ENCODE data around the gene HSPA2.
"Not testable (repeated sequence)": the region's sequence is repeated elsewhere in the genome, so short reads cannot be mapped to it uniquely, and the experiment has no call there.

The HSPA2 gene

GRCh38 chr14:64515053-64515452, 25.5 kb upstream of the HSPA2 start:
- DNase-seq (ENCODE audit: low spot score), result no peak

- DNase-seq (ENCODE audit: low spot score), result no peak
Observed at GRCh38 chr14:64516969-64517368, 23.6 kb upstream of the HSPA2 start.

DNA sequence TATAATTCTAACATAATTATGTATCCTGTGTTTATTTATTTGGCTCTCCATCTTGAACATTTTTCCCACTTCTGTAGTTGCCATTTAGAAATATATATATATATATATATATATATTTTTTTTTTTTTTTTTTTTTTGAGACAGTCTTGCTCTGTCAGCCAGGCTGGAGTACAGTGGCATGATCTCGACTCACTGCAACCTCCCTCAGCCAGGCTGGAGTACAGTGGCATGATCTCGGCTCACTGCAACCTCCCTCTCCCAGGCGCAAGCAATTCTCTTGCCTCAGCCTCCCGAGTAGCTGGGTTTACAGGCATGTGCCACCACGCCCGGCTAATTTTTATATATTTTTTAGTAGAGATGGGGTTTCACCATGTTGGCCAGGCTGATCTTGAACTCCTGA, 22.9 kb upstream of the HSPA2 start:
- DNase-seq (ENCODE audit: low spot score), result not testable (repeated sequence)

- DNase-seq (ENCODE audit: low spot score), result no peak
Observed at GRCh38 chr14:64518229-64518628, 22.3 kb upstream of the HSPA2 start.

DNA sequence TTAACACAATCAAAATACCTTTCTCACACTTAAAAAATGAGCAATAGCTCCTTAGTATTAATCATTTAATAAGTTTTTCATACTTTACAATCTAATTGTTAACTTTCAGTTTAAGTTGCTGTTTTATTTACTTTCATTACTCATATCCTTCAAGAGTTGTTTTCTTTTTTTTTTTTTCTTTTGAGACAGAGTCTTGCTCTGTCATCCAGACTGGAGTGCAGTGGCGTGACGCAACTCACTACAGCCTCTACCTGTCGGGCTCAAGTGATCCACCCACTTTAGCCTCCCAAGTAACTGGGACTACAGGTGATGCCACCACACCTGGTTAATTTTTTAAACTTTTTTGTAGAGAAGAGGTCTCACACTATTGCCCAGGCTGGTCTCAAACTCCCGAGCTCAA, 19.8 kb upstream of the HSPA2 start:
- no peak for DNase-seq (ENCODE audit: low spot score)

DNA sequence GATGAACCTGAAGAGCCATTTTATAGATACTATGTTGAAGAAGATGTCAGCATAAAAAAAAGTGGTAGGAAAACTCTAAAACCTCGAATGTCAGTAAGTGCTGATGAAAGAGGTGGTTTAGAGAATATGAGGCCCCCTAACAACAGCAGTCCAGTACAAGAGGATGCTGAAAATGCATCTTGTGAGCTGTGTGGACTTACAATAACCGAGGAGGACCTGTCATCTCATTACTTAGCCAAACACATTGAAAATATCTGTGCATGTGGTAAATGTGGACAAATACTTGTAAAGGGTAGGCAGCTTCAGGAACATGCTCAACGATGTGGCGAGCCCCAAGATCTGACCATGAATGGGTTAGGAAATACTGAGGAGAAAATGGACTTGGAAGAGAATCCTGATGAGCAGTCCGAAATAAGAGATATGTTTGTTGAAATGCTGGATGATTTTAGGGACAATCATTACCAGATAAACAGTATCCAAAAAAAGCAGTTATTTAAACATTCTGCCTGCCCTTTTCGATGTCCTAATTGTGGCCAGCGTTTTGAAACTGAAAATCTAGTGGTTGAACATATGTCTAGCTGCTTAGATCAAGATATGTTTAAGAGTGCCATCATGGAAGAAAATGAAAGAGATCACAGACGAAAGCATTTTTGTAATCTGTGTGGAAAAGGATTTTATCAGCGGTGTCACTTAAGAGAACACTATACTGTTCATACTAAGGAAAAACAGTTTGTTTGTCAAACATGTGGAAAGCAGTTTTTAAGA, 17.8 kb upstream of the HSPA2 start:
- no peak for DNase-seq (ENCODE audit: low spot score)

GRCh38 chr14:64525354-64525753, 15.2 kb upstream of the HSPA2 start:
- no peak for DNase-seq (ENCODE audit: low spot score)

- no peak for DNase-seq (ENCODE audit: low spot score)
Observed at GRCh38 chr14:64531567-64531966, 9.0 kb upstream of the HSPA2 start.

DNA sequence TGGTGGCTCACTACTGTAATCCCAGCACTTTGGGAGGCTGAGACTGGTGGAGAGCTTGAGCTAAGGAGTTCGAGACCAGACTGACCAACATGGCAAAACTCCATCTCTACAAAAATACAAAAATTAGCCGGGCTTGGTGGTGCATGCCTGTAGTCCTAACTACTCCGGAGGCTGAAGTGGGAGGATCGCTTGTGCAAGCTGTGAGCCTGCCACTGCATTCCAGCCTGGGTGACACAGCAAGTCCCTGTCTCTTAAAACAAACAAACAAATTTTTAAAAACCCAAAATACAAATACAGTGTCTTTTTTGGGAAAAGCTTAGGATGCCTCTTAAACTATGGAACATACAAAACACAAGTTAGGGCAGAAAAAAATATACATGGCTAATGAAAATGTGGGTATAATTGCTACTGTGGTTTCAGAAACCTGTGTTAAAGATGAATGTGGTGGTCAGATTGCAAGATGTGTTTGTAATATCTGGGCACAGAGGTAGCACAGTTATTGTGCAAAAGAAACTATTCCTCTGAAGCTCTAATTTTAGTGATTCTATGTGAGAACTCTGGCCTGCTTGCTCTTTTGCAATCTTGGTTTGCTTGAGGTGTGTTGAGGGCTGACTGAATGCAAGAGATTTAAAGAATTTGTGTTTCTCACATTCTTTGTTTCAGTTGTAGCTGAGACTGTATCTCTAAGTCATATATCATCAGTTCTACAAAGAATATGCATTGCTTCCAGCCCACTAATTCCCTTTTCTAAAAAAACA, 3.9 kb upstream of the HSPA2 start:
- no peak for DNase-seq (ENCODE audit: low spot score)

DNA sequence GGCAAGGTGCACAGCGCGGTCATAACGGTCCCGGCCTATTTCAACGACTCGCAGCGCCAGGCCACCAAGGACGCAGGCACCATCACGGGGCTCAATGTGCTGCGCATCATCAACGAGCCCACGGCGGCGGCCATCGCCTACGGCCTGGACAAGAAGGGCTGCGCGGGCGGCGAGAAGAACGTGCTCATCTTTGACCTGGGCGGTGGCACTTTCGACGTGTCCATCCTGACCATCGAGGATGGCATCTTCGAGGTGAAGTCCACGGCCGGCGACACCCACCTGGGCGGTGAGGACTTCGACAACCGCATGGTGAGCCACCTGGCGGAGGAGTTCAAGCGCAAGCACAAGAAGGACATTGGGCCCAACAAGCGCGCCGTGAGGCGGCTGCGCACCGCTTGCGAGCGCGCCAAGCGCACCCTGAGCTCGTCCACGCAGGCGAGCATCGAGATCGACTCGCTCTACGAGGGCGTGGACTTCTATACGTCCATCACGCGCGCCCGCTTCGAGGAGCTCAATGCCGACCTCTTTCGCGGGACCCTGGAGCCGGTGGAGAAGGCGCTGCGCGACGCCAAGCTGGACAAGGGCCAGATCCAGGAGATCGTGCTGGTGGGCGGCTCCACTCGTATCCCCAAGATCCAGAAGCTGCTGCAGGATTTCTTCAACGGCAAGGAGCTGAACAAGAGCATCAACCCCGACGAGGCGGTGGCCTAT, 875 bp downstream of the HSPA2 start:
- DNase-seq (ENCODE audit: low spot score), result peak; percentile 32

DNA sequence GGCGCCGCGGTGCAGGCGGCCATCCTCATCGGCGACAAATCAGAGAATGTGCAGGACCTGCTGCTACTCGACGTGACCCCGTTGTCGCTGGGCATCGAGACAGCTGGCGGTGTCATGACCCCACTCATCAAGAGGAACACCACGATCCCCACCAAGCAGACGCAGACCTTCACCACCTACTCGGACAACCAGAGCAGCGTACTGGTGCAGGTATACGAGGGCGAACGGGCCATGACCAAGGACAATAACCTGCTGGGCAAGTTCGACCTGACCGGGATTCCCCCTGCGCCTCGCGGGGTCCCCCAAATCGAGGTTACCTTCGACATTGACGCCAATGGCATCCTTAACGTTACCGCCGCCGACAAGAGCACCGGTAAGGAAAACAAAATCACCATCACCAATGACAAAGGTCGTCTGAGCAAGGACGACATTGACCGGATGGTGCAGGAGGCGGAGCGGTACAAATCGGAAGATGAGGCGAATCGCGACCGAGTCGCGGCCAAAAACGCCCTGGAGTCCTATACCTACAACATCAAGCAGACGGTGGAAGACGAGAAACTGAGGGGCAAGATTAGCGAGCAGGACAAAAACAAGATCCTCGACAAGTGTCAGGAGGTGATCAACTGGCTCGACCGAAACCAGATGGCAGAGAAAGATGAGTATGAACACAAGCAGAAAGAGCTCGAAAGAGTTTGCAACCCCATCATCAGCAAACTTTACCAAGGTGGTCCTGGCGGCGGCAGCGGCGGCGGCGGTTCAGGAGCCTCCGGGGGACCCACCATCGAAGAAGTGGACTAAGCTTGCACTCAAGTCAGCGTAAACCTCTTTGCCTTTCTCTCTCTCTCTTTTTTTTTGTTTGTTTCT, 1.7 kb downstream of the HSPA2 start:
- no peak for DNase-seq (ENCODE audit: low spot score)

DNA sequence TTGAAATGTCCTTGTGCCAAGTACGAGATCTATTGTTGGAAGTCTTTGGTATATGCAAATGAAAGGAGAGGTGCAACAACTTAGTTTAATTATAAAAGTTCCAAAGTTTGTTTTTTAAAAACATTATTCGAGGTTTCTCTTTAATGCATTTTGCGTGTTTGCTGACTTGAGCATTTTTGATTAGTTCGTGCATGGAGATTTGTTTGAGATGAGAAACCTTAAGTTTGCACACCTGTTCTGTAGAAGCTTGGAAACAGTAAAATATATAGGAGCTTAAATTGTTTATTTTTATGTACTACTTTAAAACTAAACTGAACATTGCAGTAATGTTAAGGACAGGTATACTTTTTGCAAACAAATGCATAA, 2.3 kb downstream of the HSPA2 start:
- DNase-seq (ENCODE audit: low spot score), result no peak

DNA sequence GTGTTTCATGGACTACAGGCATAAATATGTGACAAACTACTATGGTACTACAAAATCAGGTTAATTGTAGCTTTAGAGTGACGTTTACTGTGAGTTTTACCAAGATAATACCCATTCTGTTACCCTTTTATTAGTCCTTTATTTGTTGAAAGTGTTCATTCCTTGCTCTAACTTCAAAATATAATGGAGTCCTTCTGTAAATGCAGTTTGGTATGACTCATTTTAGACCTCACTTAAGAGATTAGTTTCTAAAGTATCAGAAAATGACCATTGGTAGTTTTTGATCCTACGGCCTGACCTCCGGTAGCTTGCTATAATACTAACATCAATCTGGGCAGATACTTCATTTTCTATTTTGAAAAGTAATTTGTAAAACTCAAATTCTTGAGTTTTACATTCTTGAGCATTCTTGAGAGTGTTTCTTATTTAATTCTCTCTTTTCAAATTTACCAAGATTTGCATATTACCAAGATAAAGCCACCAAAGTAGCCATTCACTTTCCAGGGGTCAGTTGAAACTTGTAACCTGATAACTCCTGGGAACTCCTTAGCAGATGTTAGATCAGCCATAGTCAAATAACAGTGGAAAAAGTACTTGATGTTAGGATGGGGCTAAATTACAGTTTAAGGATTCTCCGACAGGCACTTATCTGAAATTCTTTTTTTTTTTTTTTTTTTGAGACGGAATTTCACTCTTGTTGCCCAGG, 4.2 kb downstream of the HSPA2 start:
- DNase-seq (ENCODE audit: low spot score), result no peak

DNA sequence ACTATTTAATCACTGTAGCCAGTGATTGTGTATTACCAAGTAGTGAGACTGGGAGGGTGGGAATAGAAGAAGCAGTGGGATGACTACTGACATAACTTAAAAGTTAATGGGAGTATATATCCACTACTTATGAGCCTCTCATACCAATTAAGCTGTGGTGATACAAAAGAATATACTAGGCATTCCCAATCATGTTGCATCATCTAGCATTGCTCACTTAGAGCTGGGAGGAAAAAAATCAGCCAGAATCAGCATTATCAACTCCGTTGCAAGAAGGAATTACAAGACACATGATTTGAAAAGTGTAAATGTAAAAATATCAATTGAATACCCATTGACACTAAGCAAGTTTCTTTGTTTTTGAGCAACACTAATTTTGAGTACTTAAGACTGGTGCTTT, 8.5 kb downstream of the HSPA2 start:
- DNase-seq (ENCODE audit: low spot score), result no peak

DNA sequence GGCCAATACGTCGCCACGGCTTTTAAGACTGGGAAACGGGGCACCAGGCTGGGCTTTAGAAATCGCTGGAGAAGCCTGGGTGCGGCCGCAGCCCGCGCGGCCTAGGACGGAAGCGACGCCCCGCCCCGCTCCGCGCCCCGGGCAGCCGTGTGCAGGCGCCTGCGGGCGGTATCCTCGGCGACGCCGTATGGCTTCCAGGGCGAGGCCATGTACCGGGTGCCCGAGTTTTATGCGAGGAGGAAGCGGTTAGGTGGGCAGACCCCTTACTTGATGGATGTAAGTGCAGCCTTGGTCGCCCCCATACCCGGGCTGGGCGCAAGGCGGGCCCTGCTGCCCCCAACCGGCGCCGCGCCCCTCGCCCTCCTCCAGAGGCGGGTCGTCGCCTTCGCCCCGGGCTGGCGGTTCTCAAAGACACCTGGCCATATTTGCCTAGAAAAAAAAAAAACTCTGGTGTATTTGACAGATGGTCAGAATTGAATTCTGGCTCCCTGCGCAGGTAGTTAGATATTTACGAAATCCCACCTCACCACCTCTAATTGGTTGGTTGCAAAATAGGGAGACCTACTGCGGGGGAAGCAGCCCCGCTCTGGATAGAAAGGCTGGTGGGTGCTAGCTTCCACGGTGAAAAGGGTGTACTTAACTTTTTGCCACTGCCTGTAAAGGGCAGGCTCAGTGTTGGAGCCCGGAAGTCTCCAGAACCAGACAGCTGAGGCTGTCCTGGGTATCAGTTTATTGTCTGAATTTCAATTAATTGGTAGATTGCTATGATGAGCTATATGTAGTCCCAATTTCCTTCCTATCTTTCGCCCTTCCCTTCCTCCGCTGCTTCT, 9.5 kb downstream of the HSPA2 start, which contains the start of gene PPP1R36:
Gene PPP1R36 (plus strand): TSS at position 171 of the 830 bp plus-strand sequence. CDS start 37 bp downstream, at position 208.
- DNase-seq (ENCODE audit: low spot score), result no peak

DNA sequence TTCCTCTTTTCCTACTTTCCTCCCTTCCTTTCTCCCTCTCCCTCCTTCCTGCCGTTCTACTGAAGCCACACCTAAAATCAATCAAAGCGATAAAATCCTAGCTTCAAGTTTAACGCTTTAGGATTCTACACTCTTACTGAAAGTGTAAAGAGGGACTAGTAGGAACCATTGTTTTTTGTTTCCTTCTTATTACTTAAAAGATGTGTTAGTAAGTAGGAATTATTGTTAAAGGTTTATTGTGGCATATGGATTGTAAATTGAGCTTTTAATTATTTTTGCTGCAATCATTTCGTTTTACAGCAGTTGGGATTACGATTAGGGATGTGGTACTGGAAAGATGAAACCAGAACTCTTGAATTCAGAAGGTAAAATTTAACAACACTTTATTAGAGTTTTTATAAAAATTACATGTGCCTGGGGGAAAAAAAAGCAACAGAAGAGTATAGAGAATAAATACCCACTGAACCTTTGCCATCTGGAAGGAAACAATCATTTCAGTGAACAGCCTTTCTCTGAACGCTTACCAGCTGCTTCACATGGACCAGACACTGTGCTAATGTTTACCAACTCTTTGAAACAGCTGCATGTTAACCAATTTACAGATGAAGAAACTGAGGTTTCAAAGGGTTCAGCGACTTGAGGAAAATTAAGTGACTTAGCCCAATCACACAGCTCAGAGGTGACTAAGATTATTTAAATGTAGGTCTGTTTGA, 10.2 kb downstream of the HSPA2 start:
- peak; percentile 81 for DNase-seq (ENCODE audit: low spot score)

DNA sequence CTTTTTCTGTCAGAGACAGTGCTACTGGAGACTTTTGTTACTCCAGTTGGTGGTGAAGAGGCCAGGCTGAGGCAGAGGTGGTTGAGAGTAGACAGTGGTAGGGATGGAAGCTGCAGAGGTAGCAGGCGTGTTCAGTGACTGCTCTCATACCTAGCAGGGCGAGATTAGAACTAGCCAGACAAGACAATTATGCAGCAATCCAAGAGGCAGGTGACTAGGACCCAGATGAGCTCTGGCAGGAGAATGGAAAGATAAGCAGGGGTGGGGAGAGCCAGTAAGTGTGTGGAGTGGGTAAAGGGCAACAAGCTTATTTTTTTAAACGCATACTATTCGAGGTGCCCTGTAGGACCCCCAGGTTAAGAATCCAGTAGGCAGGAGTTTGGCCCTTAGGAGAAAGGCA, 14.0 kb downstream of the HSPA2 start:
- DNase-seq (ENCODE audit: low spot score), result no peak

DNA sequence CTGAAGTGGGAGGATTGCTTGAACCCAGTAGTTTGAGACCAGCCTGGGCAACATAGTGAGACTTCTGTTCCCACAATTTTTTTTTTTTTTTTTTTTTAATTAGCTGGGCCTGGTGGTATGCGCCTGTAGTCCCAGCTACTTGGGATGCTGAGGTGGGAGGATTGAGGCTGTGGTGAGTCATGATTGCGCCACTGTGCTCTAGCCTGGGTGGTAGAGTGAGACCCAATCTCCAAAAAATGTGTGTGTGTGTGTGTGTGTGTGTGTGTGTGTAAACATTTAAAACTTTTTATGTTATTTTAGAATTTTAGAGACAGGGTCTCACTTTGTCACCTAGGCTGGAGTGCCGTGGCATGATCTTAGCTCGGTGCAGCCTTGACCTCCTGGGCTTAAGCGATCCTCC, 16.0 kb downstream of the HSPA2 start:
- DNase-seq (ENCODE audit: low spot score), result no peak

- DNase-seq (ENCODE audit: low spot score), result not testable (repeated sequence)
Observed at GRCh38 chr14:64558216-64558615, 17.7 kb downstream of the HSPA2 start.

DNA sequence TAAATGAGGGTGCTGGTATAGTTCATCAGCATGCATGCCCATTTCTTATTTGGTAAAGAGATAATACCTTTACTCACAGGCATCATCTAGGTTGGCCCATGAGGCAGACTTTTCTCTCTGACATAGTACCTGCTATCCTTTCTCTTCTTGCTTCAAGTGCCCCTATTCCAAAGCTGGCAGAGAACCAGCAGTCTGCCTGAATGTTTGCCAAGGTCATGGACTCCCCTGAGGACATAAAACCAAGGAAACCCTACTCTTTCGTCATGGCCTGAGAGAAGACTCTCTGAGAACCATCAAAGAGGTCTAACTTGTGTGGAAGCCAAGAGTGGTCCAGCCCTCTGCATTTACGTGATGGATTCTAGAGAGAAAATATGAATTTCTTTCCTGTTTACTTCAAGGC, 21.1 kb downstream of the HSPA2 start:
- no peak for DNase-seq (ENCODE audit: low spot score)
